ENCODE data around the gene EBI3. TPM values are rescaled to one million over a fixed set of nuclear protein-coding genes. Genes with fewer than 3 reads are reported as not detected.

The EBI3 gene
- total and polyA plus RNA-seq, 2 of the 13 experiments (the other 11 are each of a cell fraction or from before 2014, with no cell fraction given) = 3.4 TPM; not detected in 1

DNA sequence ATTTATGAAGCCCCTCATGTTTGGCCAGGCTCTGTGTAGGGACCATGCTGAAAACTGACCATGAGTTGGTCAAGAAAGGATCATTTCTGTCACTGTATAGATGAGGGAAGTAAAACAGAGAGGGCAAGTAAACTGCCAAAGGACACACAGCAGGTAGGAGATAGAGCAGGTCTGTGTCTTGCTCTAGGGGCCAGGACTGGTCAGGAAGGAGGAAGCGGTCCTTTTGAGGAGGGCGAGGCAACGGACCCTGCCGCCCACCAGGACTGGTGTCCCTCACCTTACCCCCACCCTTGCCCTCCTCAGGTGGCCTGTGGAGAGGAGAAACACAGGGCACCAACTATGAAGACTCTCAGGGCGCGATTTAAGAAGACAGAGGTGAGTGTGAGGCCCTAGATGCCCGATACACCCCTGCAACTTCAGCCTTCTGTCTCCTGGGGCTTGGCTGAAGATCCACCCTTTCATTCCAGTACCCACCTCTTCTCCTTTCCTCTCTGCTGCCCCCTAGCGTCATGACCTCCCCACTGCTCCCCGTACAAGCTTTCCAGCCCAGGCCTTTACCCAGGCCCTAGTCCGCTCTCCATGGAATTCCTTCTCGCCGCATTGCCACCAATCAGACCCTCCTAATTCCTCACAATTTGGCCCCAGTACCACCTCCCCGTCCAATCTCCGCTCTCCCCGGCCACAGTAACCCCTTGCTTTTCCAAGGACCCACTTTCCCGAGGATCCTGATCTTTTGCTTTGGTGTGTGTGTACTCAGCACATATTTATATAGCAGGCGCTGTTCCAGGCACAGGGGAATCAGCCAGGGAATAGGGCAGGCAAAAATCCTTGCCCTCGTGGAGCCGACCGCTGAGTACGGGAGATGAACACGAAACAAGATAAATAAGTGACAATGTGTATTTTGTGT lies 43.0 kb upstream of the EBI3 start (continued):
- TF ChIP-seq, protein P1, sequence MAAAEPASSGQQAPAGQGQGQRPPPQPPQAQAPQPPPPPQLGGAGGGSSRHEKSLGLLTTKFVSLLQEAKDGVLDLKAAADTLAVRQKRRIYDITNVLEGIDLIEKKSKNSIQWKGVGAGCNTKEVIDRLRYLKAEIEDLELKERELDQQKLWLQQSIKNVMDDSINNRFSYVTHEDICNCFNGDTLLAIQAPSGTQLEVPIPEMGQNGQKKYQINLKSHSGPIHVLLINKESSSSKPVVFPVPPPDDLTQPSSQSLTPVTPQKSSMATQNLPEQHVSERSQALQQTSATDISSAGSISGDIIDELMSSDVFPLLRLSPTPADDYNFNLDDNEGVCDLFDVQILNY (CRISPR knock-in tag; conservative IDR thresholded peaks at IDR 0.05) = no peak
- TF ChIP-seq JUNB (CRISPR knock-in tag; IDR thresholded peaks at IDR 0.05; ENCODE audit: borderline replicate concordance) = no peak
- TF ChIP-seq CENPX (CRISPR knock-in tag; IDR thresholded peaks at IDR 0.05) = no peak
- peak; percentile 91 for TF ChIP-seq ZSCAN25 (CRISPR knock-in tag; IDR thresholded peaks at IDR 0.05)
- TF ChIP-seq, protein P2, sequence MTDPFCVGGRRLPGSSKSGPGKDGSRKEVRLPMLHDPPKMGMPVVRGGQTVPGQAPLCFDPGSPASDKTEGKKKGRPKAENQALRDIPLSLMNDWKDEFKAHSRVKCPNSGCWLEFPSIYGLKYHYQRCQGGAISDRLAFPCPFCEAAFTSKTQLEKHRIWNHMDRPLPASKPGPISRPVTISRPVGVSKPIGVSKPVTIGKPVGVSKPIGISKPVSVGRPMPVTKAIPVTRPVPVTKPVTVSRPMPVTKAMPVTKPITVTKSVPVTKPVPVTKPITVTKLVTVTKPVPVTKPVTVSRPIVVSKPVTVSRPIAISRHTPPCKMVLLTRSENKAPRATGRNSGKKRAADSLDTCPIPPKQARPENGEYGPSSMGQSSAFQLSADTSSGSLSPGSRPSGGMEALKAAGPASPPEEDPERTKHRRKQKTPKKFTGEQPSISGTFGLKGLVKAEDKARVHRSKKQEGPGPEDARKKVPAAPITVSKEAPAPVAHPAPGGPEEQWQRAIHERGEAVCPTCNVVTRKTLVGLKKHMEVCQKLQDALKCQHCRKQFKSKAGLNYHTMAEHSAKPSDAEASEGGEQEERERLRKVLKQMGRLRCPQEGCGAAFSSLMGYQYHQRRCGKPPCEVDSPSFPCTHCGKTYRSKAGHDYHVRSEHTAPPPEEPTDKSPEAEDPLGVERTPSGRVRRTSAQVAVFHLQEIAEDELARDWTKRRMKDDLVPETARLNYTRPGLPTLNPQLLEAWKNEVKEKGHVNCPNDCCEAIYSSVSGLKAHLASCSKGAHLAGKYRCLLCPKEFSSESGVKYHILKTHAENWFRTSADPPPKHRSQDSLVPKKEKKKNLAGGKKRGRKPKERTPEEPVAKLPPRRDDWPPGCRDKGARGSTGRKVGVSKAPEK (CRISPR knock-in tag; IDR thresholded peaks at IDR 0.05; ENCODE audit: borderline replicate concordance) = no peak
- TF ChIP-seq ZNF460 (CRISPR knock-in tag; IDR thresholded peaks at IDR 0.05; ENCODE audit: borderline replicate concordance) = 0 out of 2 replicates have a peak, but pooled peaks have one; percentile 4
- TF ChIP-seq ZNF263 (CRISPR knock-in tag; IDR thresholded peaks at IDR 0.05) = no peak; the same call in 1 of the 2 replicates
- TF ChIP-seq, protein P3, sequence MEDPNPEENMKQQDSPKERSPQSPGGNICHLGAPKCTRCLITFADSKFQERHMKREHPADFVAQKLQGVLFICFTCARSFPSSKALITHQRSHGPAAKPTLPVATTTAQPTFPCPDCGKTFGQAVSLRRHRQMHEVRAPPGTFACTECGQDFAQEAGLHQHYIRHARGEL (CRISPR knock-in tag; IDR thresholded peaks at IDR 0.05) = no peak
- 0 out of 2 replicates have a peak, but pooled peaks have one; percentile 51 for TF ChIP-seq FOXO1 (CRISPR knock-in tag; IDR thresholded peaks at IDR 0.05)
- TF ChIP-seq, protein P4, sequence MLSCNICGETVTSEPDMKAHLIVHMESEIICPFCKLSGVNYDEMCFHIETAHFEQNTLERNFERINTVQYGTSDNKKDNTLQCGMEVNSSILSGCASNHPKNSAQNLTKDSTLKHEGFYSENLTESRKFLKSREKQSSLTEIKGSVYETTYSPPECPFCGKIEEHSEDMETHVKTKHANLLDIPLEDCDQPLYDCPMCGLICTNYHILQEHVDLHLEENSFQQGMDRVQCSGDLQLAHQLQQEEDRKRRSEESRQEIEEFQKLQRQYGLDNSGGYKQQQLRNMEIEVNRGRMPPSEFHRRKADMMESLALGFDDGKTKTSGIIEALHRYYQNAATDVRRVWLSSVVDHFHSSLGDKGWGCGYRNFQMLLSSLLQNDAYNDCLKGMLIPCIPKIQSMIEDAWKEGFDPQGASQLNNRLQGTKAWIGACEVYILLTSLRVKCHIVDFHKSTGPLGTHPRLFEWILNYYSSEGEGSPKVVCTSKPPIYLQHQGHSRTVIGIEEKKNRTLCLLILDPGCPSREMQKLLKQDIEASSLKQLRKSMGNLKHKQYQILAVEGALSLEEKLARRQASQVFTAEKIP (CRISPR knock-in tag; IDR thresholded peaks at IDR 0.05; ENCODE audit: borderline replicate concordance) = no peak
- TF ChIP-seq, protein P5, sequence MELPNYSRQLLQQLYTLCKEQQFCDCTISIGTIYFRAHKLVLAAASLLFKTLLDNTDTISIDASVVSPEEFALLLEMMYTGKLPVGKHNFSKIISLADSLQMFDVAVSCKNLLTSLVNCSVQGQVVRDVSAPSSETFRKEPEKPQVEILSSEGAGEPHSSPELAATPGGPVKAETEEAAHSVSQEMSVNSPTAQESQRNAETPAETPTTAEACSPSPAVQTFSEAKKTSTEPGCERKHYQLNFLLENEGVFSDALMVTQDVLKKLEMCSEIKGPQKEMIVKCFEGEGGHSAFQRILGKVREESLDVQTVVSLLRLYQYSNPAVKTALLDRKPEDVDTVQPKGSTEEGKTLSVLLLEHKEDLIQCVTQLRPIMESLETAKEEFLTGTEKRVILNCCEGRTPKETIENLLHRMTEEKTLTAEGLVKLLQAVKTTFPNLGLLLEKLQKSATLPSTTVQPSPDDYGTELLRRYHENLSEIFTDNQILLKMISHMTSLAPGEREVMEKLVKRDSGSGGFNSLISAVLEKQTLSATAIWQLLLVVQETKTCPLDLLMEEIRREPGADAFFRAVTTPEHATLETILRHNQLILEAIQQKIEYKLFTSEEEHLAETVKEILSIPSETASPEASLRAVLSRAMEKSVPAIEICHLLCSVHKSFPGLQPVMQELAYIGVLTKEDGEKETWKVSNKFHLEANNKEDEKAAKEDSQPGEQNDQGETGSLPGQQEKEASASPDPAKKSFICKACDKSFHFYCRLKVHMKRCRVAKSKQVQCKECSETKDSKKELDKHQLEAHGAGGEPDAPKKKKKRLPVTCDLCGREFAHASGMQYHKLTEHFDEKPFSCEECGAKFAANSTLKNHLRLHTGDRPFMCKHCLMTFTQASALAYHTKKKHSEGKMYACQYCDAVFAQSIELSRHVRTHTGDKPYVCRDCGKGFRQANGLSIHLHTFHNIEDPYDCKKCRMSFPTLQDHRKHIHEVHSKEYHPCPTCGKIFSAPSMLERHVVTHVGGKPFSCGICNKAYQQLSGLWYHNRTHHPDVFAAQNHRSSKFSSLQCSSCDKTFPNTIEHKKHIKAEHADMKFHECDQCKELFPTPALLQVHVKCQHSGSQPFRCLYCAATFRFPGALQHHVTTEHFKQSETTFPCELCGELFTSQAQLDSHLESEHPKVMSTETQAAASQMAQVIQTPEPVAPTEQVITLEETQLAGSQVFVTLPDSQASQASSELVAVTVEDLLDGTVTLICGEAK (IDR thresholded peaks at IDR 0.05) = no peak
- TF ChIP-seq, protein P5 (CRISPR knock-in tag; IDR thresholded peaks at IDR 0.05) = peak; percentile 60
- no peak for TF ChIP-seq ZSCAN31 (CRISPR knock-in tag; IDR thresholded peaks at IDR 0.05; ENCODE audit: low read depth)
